DLD1 (cell line): ENCODE data around the gene GRIN2A.

Experiments
- in situ Hi-C: cut with HindIII; loops from 2 replicates; pipeline ENCODE4 v1.10.0; 2017; ENCODE audit warnings: low sequenced_read_pairs

Gene GRIN2A

GRCh38 chr16:9826656-9827055, 355.6 kb downstream of the GRIN2A start:
- in situ Hi-C loops = no loop called here

- in situ Hi-C loops = no loop called here
Observed at GRCh38 chr16:9824200-9825068, 357.8 kb downstream of the GRIN2A start.

- in situ Hi-C loops = no loop called here
Observed at GRCh38 chr16:9823510-9823909, 358.7 kb downstream of the GRIN2A start.

GRCh38 chr16:9821970-9822369, 360.3 kb downstream of the GRIN2A start:
- in situ Hi-C loops = no loop called here

- in situ Hi-C loops = no loop called here
Observed at GRCh38 chr16:9821331-9821730, 360.9 kb downstream of the GRIN2A start.

- in situ Hi-C loops = no loop called here
Observed at GRCh38 chr16:9820476-9821246, 361.6 kb downstream of the GRIN2A start.

- in situ Hi-C loops = no loop called here
Observed at GRCh38 chr16:9818702-9819101, 363.5 kb downstream of the GRIN2A start.

- in situ Hi-C loops = no loop called here
Observed at GRCh38 chr16:9817586-9817985, 364.6 kb downstream of the GRIN2A start.

- in situ Hi-C loops = no loop called here
Observed at GRCh38 chr16:9816644-9817043, 365.6 kb downstream of the GRIN2A start.

- in situ Hi-C loops = no loop called here
Observed at GRCh38 chr16:9813665-9814064, 368.6 kb downstream of the GRIN2A start.

- in situ Hi-C loops = no loop called here
Observed at GRCh38 chr16:9808210-9808609, 374.0 kb downstream of the GRIN2A start.

GRCh38 chr16:9807302-9807701, 374.9 kb downstream of the GRIN2A start:
- in situ Hi-C loops = no loop called here

GRCh38 chr16:9805109-9805508, 377.1 kb downstream of the GRIN2A start:
- in situ Hi-C loops = no loop called here

GRCh38 chr16:9802160-9802559, 380.1 kb downstream of the GRIN2A start:
- in situ Hi-C loops = no loop called here

- in situ Hi-C loops = no loop called here
Observed at GRCh38 chr16:9801651-9802050, 380.6 kb downstream of the GRIN2A start.

- in situ Hi-C loops = no loop called here
Observed at GRCh38 chr16:9800186-9800738, 382.0 kb downstream of the GRIN2A start.

- in situ Hi-C loops = no loop called here
Observed at GRCh38 chr16:9798952-9799580, 383.2 kb downstream of the GRIN2A start.

- in situ Hi-C loops = no loop called here
Observed at GRCh38 chr16:9798474-9798873, 383.8 kb downstream of the GRIN2A start.

- in situ Hi-C loops = no loop called here
Observed at GRCh38 chr16:9797306-9797705, 384.9 kb downstream of the GRIN2A start.

- in situ Hi-C loops = no loop called here
Observed at GRCh38 chr16:9793623-9794022, 388.6 kb downstream of the GRIN2A start.

- in situ Hi-C loops = no loop called here
Observed at GRCh38 chr16:9791556-9791955, 390.7 kb downstream of the GRIN2A start.
